ENCODE measurements around the gene KIAA1210. TPM values are rescaled to one million over a fixed set of nuclear protein-coding genes. Genes with fewer than 3 reads are reported as not detected.

Gene KIAA1210
- total and polyA plus RNA-seq, 10 of the 15 experiments (the other 5 are each of a cell fraction or from before 2014, with no cell fraction given): 0.01 TPM; not detected in 9

DNA sequence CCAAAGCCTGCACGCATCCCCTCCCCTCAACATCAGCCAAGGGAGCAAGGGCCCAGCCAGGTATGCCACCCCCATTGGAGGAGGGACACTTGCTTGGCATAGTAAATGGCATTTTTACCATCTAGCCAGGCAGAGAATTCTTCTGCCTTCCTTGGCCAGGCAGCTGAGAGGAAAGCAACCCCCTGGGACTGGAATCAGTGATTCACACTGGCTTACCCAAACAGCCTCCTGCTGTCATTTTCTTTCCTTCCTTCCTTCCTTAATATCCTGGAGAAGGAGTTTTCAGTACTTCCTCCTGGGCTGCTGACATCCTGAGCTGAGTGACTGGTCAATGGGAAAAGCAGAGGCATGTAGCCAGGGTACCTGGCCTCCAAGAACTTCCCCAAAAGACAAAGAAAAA lies 28.6 kb upstream of the KIAA1210 start (continued):
- TF ChIP-seq DPF2 (IDR thresholded peaks at IDR 0.05) (no peak), USF1 (IDR thresholded peaks at IDR 0.05; ENCODE audit: borderline replicate concordance, extremely low read length, insufficient read depth, low read depth, low read length) (no peak), NFYB (IDR thresholded peaks at IDR 0.05; ENCODE audit: insufficient read depth, low read depth, low read length) (no peak), KDM1A (IDR thresholded peaks at IDR 0.05; ENCODE audit: borderline replicate concordance) (no peak), ZZZ3 (IDR thresholded peaks at IDR 0.05; ENCODE audit: control insufficient read depth, insufficient read length, low read depth) (no peak)

DNA sequence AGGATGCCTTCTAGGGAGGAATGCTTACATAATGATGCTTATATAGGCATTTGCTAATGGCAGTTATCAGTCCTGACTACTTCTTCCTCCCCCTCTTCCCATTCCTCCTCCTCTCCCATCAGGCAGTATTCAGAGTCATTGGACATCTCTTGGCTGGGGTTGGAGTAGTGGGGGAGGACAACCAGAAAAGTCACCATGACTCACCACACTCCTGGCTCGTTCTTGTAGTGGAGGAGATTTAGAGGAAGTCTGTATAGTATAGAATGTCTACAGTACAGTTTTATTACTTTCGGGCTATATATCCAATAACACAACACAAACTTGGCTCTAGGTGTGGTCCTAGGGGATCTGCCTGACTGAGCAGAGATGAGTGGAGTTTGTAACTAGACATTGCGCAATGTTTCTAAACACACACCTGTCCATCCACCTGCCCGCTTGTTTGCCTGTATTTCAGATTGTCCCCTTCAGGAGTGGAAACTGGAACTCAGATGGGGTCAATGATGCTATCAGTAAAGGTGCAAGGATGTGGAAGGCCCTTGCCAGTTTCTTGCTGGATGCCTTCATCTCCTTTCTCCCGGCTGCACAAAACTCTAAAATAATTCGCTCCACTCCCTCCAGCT lies 27.9 kb upstream of the KIAA1210 start:
- ChIA-PET POLR2A (no interaction called here), RAD21 (ENCODE audit: unreplicated experiment) (no interaction called here), SMC1A (ENCODE audit: uncharacterized antibody, unreplicated experiment) (interaction anchor here (0.7 kb wide), 1 partner anchor 1894 kb away, joined by 3 read pairs; no protein-coding TSS in a partner anchor), CTCF (no interaction called here)
- BruUV-seq (replicated peaks): no TSS peak
- no peaks in the 10 kb centered on the region for H3K27me3 ChIP-seq (replicated peaks in 1 of 2; ENCODE audit: control insufficient read depth in 2 of 2, insufficient read depth in 2 of 2, low read length in 1 of 2)
- TF ChIP-seq KDM1A (IDR thresholded peaks at IDR 0.05; ENCODE audit: borderline replicate concordance) (no peak), CEBPB (IDR thresholded peaks at IDR 0.05; ENCODE audit: borderline replicate concordance in 1 of 2, low read depth in 2 of 2, low read length in 2 of 2) (peak in 1 of 2 experiments; percentile 25; a peak in 1 of 4 replicates)
- no peaks in the 10 kb centered on the region for H3K4me1 ChIP-seq (ENCODE audit: control insufficient read depth, insufficient read depth, low read length)
- no peaks in the 10 kb centered on the region for H3K79me2 ChIP-seq (ENCODE audit: control insufficient read depth, insufficient read depth, low read length)
- H4K20me1 ChIP-seq (ENCODE audit: control insufficient read depth, insufficient read depth): no peaks in the 10 kb centered on the region
- no peak overlapping the region for H3K27ac ChIP-seq (ENCODE audit: control insufficient read depth, insufficient read depth)
- no peak overlapping the region for H2AFZ ChIP-seq (ENCODE audit: control insufficient read depth, low read depth, low read length)
- 30% methylated on average over 6 of the region's 6 CpGs for WGBS (ENCODE audit: insufficient coverage, insufficient replicate concordance, low lambda C conversion rate, missing lambda C conversion rate)
- H3K36me3 ChIP-seq (ENCODE audit: control insufficient read depth in 2 of 2, insufficient read depth in 2 of 2, low read length in 1 of 2): no peaks in the 10 kb centered on the region
- H3K9ac ChIP-seq (ENCODE audit: control insufficient read depth, insufficient read depth, low read length): no peak overlapping the region
- FAIRE-seq (no peak), DNase-seq (ENCODE audit: low read depth, low spot score) (no peak), ATAC-seq (no peak)
- no peak overlapping the region for H3K4me2 ChIP-seq (ENCODE audit: control insufficient read depth, insufficient read depth)
- in situ Hi-C loops (cut with MboI) (no loop called here), intact Hi-C loops (cut with micrococcal nuclease; ENCODE audit: unreplicated experiment) (no loop called here)
- no peak overlapping the region for H3K4me3 ChIP-seq
- H3K9me3 ChIP-seq (replicated peaks; ENCODE audit: control insufficient read depth, insufficient read depth, low read length): no peaks in the 10 kb centered on the region
